Neuronal stem cell (in vitro differentiated cells): Measurements from ENCODE around the gene KRTAP4-6. TPM values are rescaled to one million over a fixed set of nuclear protein-coding genes. Genes with fewer than 3 reads are reported as not detected.
A peak's percentile ranks its signal among the peaks of the same experiment; 100 is the strongest.
"Not testable (repeated sequence)": the region's sequence is repeated elsewhere in the genome, so short reads cannot be mapped to it uniquely, and the experiment has no call there.

ENCODE experiments used
- DNase-seq: peaks from one replicate; pipeline ENCODE4 v3.0.0-alpha.2; 2013; ENCODE audit warnings: low spot score
- H2AFZ ChIP-seq: one replicate; pipeline ENCODE4 v1.6.1; 2013; ENCODE audit warnings: mild to moderate bottlenecking, low read length, inconsistent platforms
- H2AK5ac ChIP-seq: 2 replicates; pipeline ENCODE4 v1.6.1; 2013; ENCODE audit warnings: low read depth, mild to moderate bottlenecking, inconsistent platforms, low read length, moderate library complexity, mixed read lengths
- H2BK120ac ChIP-seq: 2 replicates; pipeline ENCODE4 v1.6.1; 2013; ENCODE audit warnings: low read depth, mild to moderate bottlenecking, inconsistent platforms, low read length, moderate library complexity, mixed read lengths
- H2BK12ac ChIP-seq: one replicate; pipeline ENCODE4 v1.6.1; 2013; ENCODE audit warnings: low read length, inconsistent platforms
- H2BK15ac ChIP-seq: 2 replicates; pipeline ENCODE4 v1.6.1; 2013; ENCODE audit warnings: mild to moderate bottlenecking, low read length, inconsistent platforms, mixed read lengths
- H2BK5ac ChIP-seq: one replicate; pipeline ENCODE4 v1.6.1; 2013; ENCODE audit warnings: inconsistent platforms, mild to moderate bottlenecking, low read length, moderate library complexity
- H3K14ac ChIP-seq: one replicate; pipeline ENCODE4 v1.6.1; 2013; ENCODE audit warnings: low read length, inconsistent platforms
- H3K18ac ChIP-seq: 2 replicates; pipeline ENCODE4 v1.6.1; 2013; ENCODE audit warnings: low read length, inconsistent platforms
- H3K23ac ChIP-seq: 2 replicates; pipeline ENCODE4 v1.6.1; 2013; ENCODE audit warnings: low read depth, mild to moderate bottlenecking, mixed read lengths, low read length, inconsistent platforms; ENCODE audit not compliant: poor library complexity
- H3K27ac ChIP-seq: replicated peaks from 3 replicates; pipeline ENCODE4 v1.5.1; 2013; ENCODE audit warnings: low read length, inconsistent platforms
- H3K27me3 ChIP-seq, 3 experiments: 2 replicates each; pipeline ENCODE4 v1.6.1; 2013; ENCODE audit warnings: low read length in 3 of 3, mild to moderate bottlenecking in 2 of 3, inconsistent platforms in 1 of 3, low read depth in 1 of 3, mixed read lengths in 1 of 3, moderate library complexity in 1 of 3; ENCODE audit not compliant: control insufficient read depth in 3 of 3, insufficient read depth in 3 of 3
- H3K36me3 ChIP-seq, 2 donors: replicated peaks in 1 of 2; 2 replicates each; pipeline ENCODE4 v1.6.1; 2013; ENCODE audit warnings: low read length in 2 of 2; ENCODE audit not compliant: control insufficient read depth in 2 of 2, insufficient read depth in 2 of 2
- H3K4ac ChIP-seq: 2 replicates; pipeline ENCODE4 v1.6.1; 2013; ENCODE audit warnings: inconsistent platforms, mild to moderate bottlenecking, low read length, moderate library complexity
- H3K4me1 ChIP-seq, 2 donors: 1 replicate in 1 of 2; 2 replicates in 1 of 2; pipeline ENCODE4 v1.6.1; 2013; ENCODE audit warnings: low read length in 2 of 2, low read depth in 1 of 2; ENCODE audit not compliant: control insufficient read depth in 2 of 2, insufficient read depth in 1 of 2
- H3K4me2 ChIP-seq: one replicate; pipeline ENCODE4 v1.6.1; 2013; ENCODE audit warnings: mild to moderate bottlenecking, low read length, inconsistent platforms; ENCODE audit not compliant: insufficient read depth, poor library complexity, severe bottlenecking
- H3K4me3 ChIP-seq, 2 donors: 2 replicates each; pipeline ENCODE4 v1.5.1; 2013; ENCODE audit warnings: low read length in 2 of 2, mild to moderate bottlenecking in 2 of 2, inconsistent platforms in 1 of 2, moderate library complexity in 1 of 2
- H3K79me1 ChIP-seq: one replicate; pipeline ENCODE4 v1.6.1; 2013; ENCODE audit warnings: low read depth, mild to moderate bottlenecking, inconsistent platforms, low read length, moderate library complexity
- H3K9ac ChIP-seq: one replicate; pipeline ENCODE4 v1.6.1; 2013; ENCODE audit warnings: mild to moderate bottlenecking, low read depth, low read length, inconsistent platforms; ENCODE audit not compliant: poor library complexity
- H3K9me3 ChIP-seq, 2 donors: replicated peaks in 1 of 2; 2 replicates each; pipeline versions ENCODE3 to v1.6.1; 2013; ENCODE audit warnings: low read length in 2 of 2, mild to moderate bottlenecking in 2 of 2, inconsistent platforms in 1 of 2, low read depth in 1 of 2, mixed read lengths in 1 of 2, moderate library complexity in 1 of 2; ENCODE audit not compliant: control insufficient read depth in 2 of 2, insufficient read depth in 1 of 2
- H4K8ac ChIP-seq: one replicate; pipeline ENCODE4 v1.6.1; 2013; ENCODE audit warnings: low read depth, mild to moderate bottlenecking, inconsistent platforms, low read length, moderate library complexity
- H4K91ac ChIP-seq: one replicate; pipeline ENCODE4 v1.6.1; 2013; ENCODE audit warnings: low read length, low read depth, mild to moderate bottlenecking, inconsistent platforms; ENCODE audit not compliant: poor library complexity
- WGBS, 2 donors: extraction: QIAGEN DNeasy Blood & Tissue Kit; methylation state at CpG; one replicate each; pipeline ENCODE4 v1.1.7; 2013; ENCODE audit warnings: missing lambda C conversion rate in 2 of 2, mixed read lengths in 1 of 2; ENCODE audit not compliant: insufficient read length in 2 of 2, insufficient replicate concordance in 1 of 2; ENCODE audit errors: extremely low coverage in 2 of 2; 5-methylcytosine and 5-hydroxymethylcytosine counted together
- polyA plus RNA-seq, 2 experiments: library from polyadenylated mRNA; stranded (reverse); fragments of 200-250 nt; gene quantifications; one replicate each; pipeline ENCODE4 v1.2.3, GENCODE V29; 2013

KRTAP4-6 gene
- polyA plus RNA-seq (2013, experiment 1 of 2), result not detected
- polyA plus RNA-seq (2013, experiment 2 of 2), result not detected

GRCh38 chr17:41140360-41141131 lies at the start of gene KRTAP4-6:
TSS of gene KRTAP4-6 (minus strand) at chr17:41140544. CDS start at chr17:41140487, 57 bp downstream.
- Histone ChIP-seq H3K27me3 (no peaks in the 10 kb centered on the region), H4K91ac (peak within 1 kb of the TSS; percentile 22), H3K9ac (peak within 1 kb of the TSS; percentile 78)

GRCh38 chr17:41189837-41190318 lies 49.5 kb upstream of the KRTAP4-6 start, which contains the start of gene KRTAP9-1:
TSS of gene KRTAP9-1 (plus strand) at chr17:41189887. CDS start at chr17:41189887, 0 bp downstream.
- not testable (repeated sequence) for H2BK5ac ChIP-seq, H3K79me1 ChIP-seq, H4K8ac ChIP-seq, H2BK12ac ChIP-seq, H3K4ac ChIP-seq, H2BK120ac ChIP-seq, H3K4me2 ChIP-seq, H3K27me3 ChIP-seq, H3K4me1 ChIP-seq, H4K91ac ChIP-seq, DNase-seq, H3K27ac ChIP-seq, H3K9me3 ChIP-seq, H2AFZ ChIP-seq, H3K36me3 ChIP-seq
- H3K23ac ChIP-seq, result peak within 1 kb of the TSS; percentile 69
- H2BK15ac ChIP-seq, result peak within 1 kb of the TSS; percentile 51
- peak within 1 kb of the TSS; percentile 82 for H3K14ac ChIP-seq
- H3K4me3 ChIP-seq, result peak within 1 kb of the TSS in 1 of 2 donors; percentile 64
- H2AK5ac ChIP-seq, result peak within 1 kb of the TSS; percentile 71
- WGBS, 2 donors, result no CpG with 5 or more reads among the region's 1 CpG
- peak within 1 kb of the TSS; percentile 61 for H3K18ac ChIP-seq
- H3K9ac ChIP-seq, result peak within 1 kb of the TSS; percentile 2

More at GRCh38 chr17:41140360-41141131, at the start of gene KRTAP4-6:
- Histone ChIP-seq H3K4me1 (no peaks in the 10 kb centered on the region), H3K4ac (no peak within 1 kb of the TSS), H3K23ac (no peak within 1 kb of the TSS), H2AK5ac (peak within 1 kb of the TSS; percentile 29), H3K18ac (peak within 1 kb of the TSS; percentile 55), H2BK120ac (no peak within 1 kb of the TSS), H3K4me2 (no peak within 1 kb of the TSS), H2AFZ (no peak within 1 kb of the TSS), H2BK15ac (no peak within 1 kb of the TSS), H3K36me3 (no peaks in the 10 kb centered on the region), H3K27ac (no peak within 1 kb of the TSS), H3K4me3 (no peak within 1 kb of the TSS), H3K9me3 (no peaks in the 10 kb centered on the region), H3K14ac (no peak within 1 kb of the TSS), H4K8ac (no peak within 1 kb of the TSS), H2BK5ac (no peak within 1 kb of the TSS), H3K79me1 (no peaks in the 10 kb centered on the region), H2BK12ac (no peak within 1 kb of the TSS)
- DNase-seq, result no peak
- WGBS, 2 donors, result no CpG with 5 or more reads among the region's 6 CpGs

- Histone ChIP-seq H2BK120ac (no peak overlapping the region), H2AK5ac (no peak overlapping the region), H3K23ac (no peak overlapping the region), H3K9ac (no peak overlapping the region), H2BK12ac (no peak overlapping the region), H2BK5ac (no peak overlapping the region), H3K18ac (peak overlapping the region; percentile 52), H3K79me1 (no peaks in the 10 kb centered on the region), H3K4me2 (no peak overlapping the region), H3K14ac (no peak overlapping the region), H2AFZ (no peak overlapping the region), H3K27me3 (no peaks in the 10 kb centered on the region), H3K4me3 (no peak overlapping the region), H4K8ac (no peak overlapping the region), H2BK15ac (no peak overlapping the region), H4K91ac (no peak overlapping the region), H3K4me1 (peaks cover 0 to 2% of the 10 kb centered on the region in 2 donors), H3K27ac (no peak overlapping the region), H3K4ac (no peak overlapping the region), H3K36me3 (no peaks in the 10 kb centered on the region), H3K9me3 (no peaks in the 10 kb centered on the region)
- WGBS, 2 donors, result no CpG with 5 or more reads among the region's 2 CpGs
- DNase-seq, result no peak
Observed at GRCh38 chr17:41186872-41187271, 46.5 kb upstream of the KRTAP4-6 start.

GRCh38 chr17:41185001-41185400 lies 44.7 kb upstream of the KRTAP4-6 start:
- Histone ChIP-seq H3K9me3 (no peaks in the 10 kb centered on the region), H3K79me1 (no peaks in the 10 kb centered on the region), H3K36me3 (no peaks in the 10 kb centered on the region), H3K14ac (no peak overlapping the region), H2AFZ (no peak overlapping the region), H3K27me3 (no peaks in the 10 kb centered on the region), H3K23ac (no peak overlapping the region), H3K4me3 (no peak overlapping the region), H2AK5ac (no peak overlapping the region), H4K91ac (no peak overlapping the region), H3K27ac (no peak overlapping the region), H3K4ac (no peak overlapping the region), H2BK5ac (no peak overlapping the region), H2BK12ac (no peak overlapping the region), H2BK15ac (no peak overlapping the region), H3K18ac (no peak overlapping the region), H4K8ac (no peak overlapping the region), H2BK120ac (no peak overlapping the region), H3K4me1 (peaks cover 0 to 2% of the 10 kb centered on the region in 2 donors), H3K9ac (no peak overlapping the region), H3K4me2 (no peak overlapping the region)
- no peak for DNase-seq
- no CpG with 5 or more reads among the region's 1 CpG for WGBS, 2 donors
